Mucosa of rectum (tissue), 2 donors: Measurements from ENCODE around the gene KCTD5.
A peak's percentile ranks its signal among the peaks of the same experiment; 100 is the strongest.
"Not testable (repeated sequence)": the region's sequence is repeated elsewhere in the genome, so short reads cannot be mapped to it uniquely, and the experiment has no call there.

Experiments used
- H3K27ac ChIP-seq, 2 donors: one replicate each; pipeline ENCODE4 v1.7.0; 2013; ENCODE audit warnings: inconsistent platforms in 2 of 2, low read depth in 2 of 2, low read length in 2 of 2
- H3K27me3 ChIP-seq, 2 donors: one replicate each; pipeline ENCODE4 v1.7.0; 2013; ENCODE audit warnings: low read length in 2 of 2; ENCODE audit not compliant: control insufficient read depth in 2 of 2, insufficient read depth in 2 of 2
- H3K36me3 ChIP-seq, 2 donors: one replicate each; pipeline ENCODE4 v1.7.0; 2013; ENCODE audit warnings: low read length in 2 of 2; ENCODE audit not compliant: control insufficient read depth in 2 of 2, insufficient read depth in 2 of 2
- H3K4me1 ChIP-seq, 2 donors: one replicate each; pipeline ENCODE4 v1.7.0; 2013; ENCODE audit warnings: low read length in 2 of 2, mild to moderate bottlenecking in 1 of 2; ENCODE audit not compliant: control insufficient read depth in 2 of 2, insufficient read depth in 2 of 2
- H3K4me3 ChIP-seq, 2 donors: one replicate each; pipeline ENCODE4 v1.7.0; 2013; ENCODE audit warnings: low read length in 2 of 2
- H3K9ac ChIP-seq, 2 donors: one replicate each; pipeline ENCODE4 v1.7.0; 2013; ENCODE audit warnings: low read length in 2 of 2, low read depth in 1 of 2, mild to moderate bottlenecking in 1 of 2
- H3K9me3 ChIP-seq, 2 donors: one replicate each; pipeline ENCODE4 v1.7.0; 2013; ENCODE audit warnings: low read length in 2 of 2; ENCODE audit not compliant: control insufficient read depth in 2 of 2
- donor health status: healthy.
- donor health status: Normal muscosa, but diverticular disease.

KCTD5 gene

GRCh38 chr16:2659560-2659959, 22.8 kb upstream of the KCTD5 start:
- not testable (repeated sequence) for H3K4me3 ChIP-seq, H3K36me3 ChIP-seq, H3K9me3 ChIP-seq, H3K9ac ChIP-seq, H3K27ac ChIP-seq, H3K27me3 ChIP-seq
- peaks cover 0 to 20% of the 10 kb centered on the region in 2 donors for H3K4me1 ChIP-seq

- H3K4me1 ChIP-seq: peaks cover 0 to 26% of the 10 kb centered on the region in 2 donors
- H3K27ac ChIP-seq, H3K36me3 ChIP-seq, H3K9me3 ChIP-seq, H3K9ac ChIP-seq, H3K4me3 ChIP-seq, H3K27me3 ChIP-seq: not testable (repeated sequence)
These were observed 22.2 kb upstream of the KCTD5 start for GRCh38 chr16:2660014-2660662.

- H3K9ac ChIP-seq, H3K9me3 ChIP-seq, H3K27ac ChIP-seq: not testable (repeated sequence)
These were observed 21.5 kb upstream of the KCTD5 start for GRCh38 chr16:2660755-2661373.

GRCh38 chr16:2663553-2664546, 18.5 kb upstream of the KCTD5 start:
- Histone ChIP-seq H3K9ac (peak overlapping the region; percentile 5 to 54), H3K36me3 (peaks cover 0 to 10% of the 10 kb centered on the region in 2 donors), H3K4me3 (no peak overlapping the region), H3K4me1 (peaks cover 0 to 29% of the 10 kb centered on the region in 2 donors), H3K27ac (peak overlapping the region; percentile 27 to 81), H3K9me3 (no peaks in the 10 kb centered on the region), H3K27me3 (no peaks in the 10 kb centered on the region)

More at GRCh38 chr16:2660755-2661373, 21.5 kb upstream of the KCTD5 start:
- peaks cover 0 to 29% of the 10 kb centered on the region in 2 donors for H3K4me1 ChIP-seq
- not testable (repeated sequence) for H3K4me3 ChIP-seq, H3K36me3 ChIP-seq, H3K27me3 ChIP-seq

GRCh38 chr16:2664574-2664982, 17.7 kb upstream of the KCTD5 start:
- Histone ChIP-seq H3K27ac (peak overlapping the region in 1 of 2 donors; percentile 81), H3K9me3 (no peaks in the 10 kb centered on the region), H3K9ac (peak overlapping the region in 1 of 2 donors; percentile 24), H3K4me3 (no peak overlapping the region), H3K27me3 (no peaks in the 10 kb centered on the region), H3K36me3 (peaks cover 0 to 11% of the 10 kb centered on the region in 2 donors), H3K4me1 (peaks cover 0 to 28% of the 10 kb centered on the region in 2 donors)

- H3K9me3 ChIP-seq, H3K27me3 ChIP-seq, H3K4me3 ChIP-seq, H3K27ac ChIP-seq, H3K9ac ChIP-seq: not testable (repeated sequence)
- Histone ChIP-seq H3K36me3 (peaks cover 0 to 11% of the 10 kb centered on the region in 2 donors), H3K4me1 (peaks cover 2 to 27% of the 10 kb centered on the region in 2 donors)
These were observed 15.7 kb upstream of the KCTD5 start for GRCh38 chr16:2666671-2667070.

GRCh38 chr16:2669587-2669986, 12.7 kb upstream of the KCTD5 start:
- peaks cover 0 to 13% of the 10 kb centered on the region in 2 donors for H3K36me3 ChIP-seq
- H3K27ac ChIP-seq, H3K9me3 ChIP-seq, H3K9ac ChIP-seq, H3K27me3 ChIP-seq, H3K4me3 ChIP-seq: not testable (repeated sequence)
- peaks cover 10 to 22% of the 10 kb centered on the region in 2 donors for H3K4me1 ChIP-seq

GRCh38 chr16:2670017-2670416, 12.3 kb upstream of the KCTD5 start:
- not testable (repeated sequence) for H3K27me3 ChIP-seq, H3K4me3 ChIP-seq, H3K9me3 ChIP-seq, H3K27ac ChIP-seq, H3K9ac ChIP-seq
- peaks cover 0 to 13% of the 10 kb centered on the region in 2 donors for H3K36me3 ChIP-seq
- H3K4me1 ChIP-seq: peaks cover 12 to 20% of the 10 kb centered on the region in 2 donors

- H3K27me3 ChIP-seq, H3K4me3 ChIP-seq, H3K9ac ChIP-seq, H3K27ac ChIP-seq, H3K9me3 ChIP-seq: not testable (repeated sequence)
- Histone ChIP-seq H3K4me1 (peaks cover 12 to 16% of the 10 kb centered on the region in 2 donors), H3K36me3 (peaks cover 0 to 13% of the 10 kb centered on the region in 2 donors)
These were observed 11.1 kb upstream of the KCTD5 start for GRCh38 chr16:2671193-2671592.

GRCh38 chr16:2671741-2672140, 10.6 kb upstream of the KCTD5 start:
- Histone ChIP-seq H3K4me3 (peak overlapping the region; percentile 57 to 66), H3K4me1 (peaks cover 12 to 16% of the 10 kb centered on the region in 2 donors), H3K27me3 (no peaks in the 10 kb centered on the region), H3K27ac (no peak overlapping the region), H3K36me3 (peaks cover 0 to 13% of the 10 kb centered on the region in 2 donors), H3K9ac (peak overlapping the region; percentile 51 to 52), H3K9me3 (no peaks in the 10 kb centered on the region)
